Gastroesophageal sphincter (tissue), 3 donors: ENCODE measurements around the gene UCK1.

Experiments
- CTCF ChIP-seq, 4 experiments: fragments of 200-600 bp in 2 of 4; fragments of 450-650 bp in 2 of 4; sonication (generic) in 1 of 4; IDR thresholded peaks; one replicate each; pipeline ENCODE4 v1.5.1; 2017 to 2019; ENCODE audit warnings: antibody characterized with exemption in 4 of 4, mild to moderate bottlenecking in 2 of 4, moderate library complexity in 2 of 4
- POLR2A ChIP-seq, 2 donors: fragments of 450-650 bp; IDR thresholded peaks; one replicate each; pipeline ENCODE4 v1.6.1; 2017; ENCODE audit warnings: antibody characterized with exemption in 2 of 2, mild to moderate bottlenecking in 2 of 2, moderate library complexity in 1 of 2

- TF ChIP-seq CTCF (IDR thresholded peaks at IDR 0.05) (no peak), POLR2A (IDR thresholded peaks at IDR 0.05) (no peak)
Observed at GRCh38 chr9:131543141-131543540, 12.1 kb upstream of the UCK1 start.
